HG02763 (cell line): ENCODE measurements around the gene LSM14A.
"Not testable (repeated sequence)": the region's sequence is repeated elsewhere in the genome, so short reads cannot be mapped to it uniquely, and the experiment has no call there.

ENCODE experiments used
- ATAC-seq: cut with Tn5 transposase; IDR thresholded peaks from one replicate; pipeline ENCODE4 v1.9.1; 2021; ENCODE audit warnings: mild to moderate bottlenecking, moderate library complexity; ENCODE audit not compliant: unreplicated experiment

LSM14A gene

DNA sequence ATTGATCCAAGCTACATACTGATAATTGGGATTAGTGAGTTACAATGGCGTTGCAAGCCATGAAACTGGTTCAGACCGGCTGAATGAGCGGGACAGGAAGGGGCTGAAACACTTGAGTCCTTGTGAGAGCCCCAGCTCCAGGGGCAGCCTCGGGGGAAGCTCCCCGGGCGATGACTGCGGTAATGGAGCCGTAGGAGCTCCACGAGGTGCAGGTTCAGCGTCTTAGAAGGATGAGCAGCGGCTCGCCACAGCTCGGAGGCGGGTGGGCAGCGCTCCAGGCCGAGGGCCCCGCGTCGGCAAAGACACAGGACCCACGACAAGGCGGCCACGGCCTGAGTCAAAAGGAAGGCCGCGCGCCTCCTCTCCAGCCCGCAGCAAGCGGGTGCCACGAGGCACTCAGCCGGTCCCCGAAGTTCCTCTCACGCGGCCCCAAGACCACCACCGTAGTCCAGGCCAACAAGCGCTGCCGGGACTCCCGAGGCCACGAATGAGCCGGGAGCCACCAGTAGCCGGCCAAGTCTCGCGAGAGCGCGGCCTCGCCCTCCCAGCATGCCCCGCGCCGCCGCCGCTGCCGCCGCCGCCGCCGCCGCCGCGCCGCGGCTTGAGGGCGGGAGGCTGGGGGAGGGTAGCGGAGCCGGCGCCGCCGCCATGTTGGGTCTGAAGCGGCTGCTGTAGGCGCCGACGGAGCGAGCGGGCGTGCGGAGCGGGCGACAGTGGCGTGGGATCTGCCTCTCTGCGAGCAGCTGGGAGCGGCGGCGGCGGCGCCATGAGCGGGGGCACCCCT is at the start of gene LSM14A:
Gene LSM14A, plus strand, starts transcription at position 628 of the 784 bp plus-strand sequence. Its CDS starts 139 bp downstream, at position 767.
- peak; percentile 75 for ATAC-seq

DNA sequence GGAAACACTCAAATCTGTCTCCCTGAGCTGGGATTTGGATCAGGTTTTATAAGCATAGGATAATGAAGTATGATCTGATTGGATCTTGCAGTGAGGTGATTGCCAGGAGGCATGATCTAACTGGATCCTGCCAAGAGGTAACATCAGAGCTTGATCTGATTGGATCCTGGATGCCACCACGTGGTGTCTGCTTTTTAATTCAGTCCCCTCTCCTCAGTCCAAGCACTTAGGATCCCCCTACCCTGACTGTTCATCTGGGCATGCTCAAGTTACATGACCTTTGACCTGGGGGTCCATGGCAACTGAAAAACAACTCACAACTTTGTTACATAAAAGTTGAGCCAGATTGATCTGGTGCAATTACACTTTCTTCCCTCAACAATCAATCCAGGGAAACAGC is 47.5 kb upstream of the LSM14A start:
- ATAC-seq = no peak

DNA sequence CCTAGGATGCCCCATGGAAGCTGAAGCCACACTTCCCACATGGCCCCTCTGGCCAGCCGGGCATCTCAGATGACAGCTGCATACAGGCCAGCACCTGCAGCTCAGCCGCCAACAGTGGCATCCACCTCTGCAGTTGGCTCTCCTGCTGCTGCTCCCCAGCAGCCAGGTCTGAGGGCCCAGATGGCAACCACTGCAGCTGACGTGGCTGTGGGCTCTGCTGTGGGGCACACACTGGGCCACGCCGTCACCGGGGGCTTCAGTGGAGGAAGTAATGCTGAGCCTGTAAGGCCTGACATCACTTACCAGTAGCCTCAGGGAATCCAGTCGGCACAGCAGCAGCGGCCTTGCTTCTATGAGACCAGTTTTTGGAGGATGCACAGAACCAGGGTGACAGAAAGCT is 45.3 kb upstream of the LSM14A start:
- no peak for ATAC-seq

DNA sequence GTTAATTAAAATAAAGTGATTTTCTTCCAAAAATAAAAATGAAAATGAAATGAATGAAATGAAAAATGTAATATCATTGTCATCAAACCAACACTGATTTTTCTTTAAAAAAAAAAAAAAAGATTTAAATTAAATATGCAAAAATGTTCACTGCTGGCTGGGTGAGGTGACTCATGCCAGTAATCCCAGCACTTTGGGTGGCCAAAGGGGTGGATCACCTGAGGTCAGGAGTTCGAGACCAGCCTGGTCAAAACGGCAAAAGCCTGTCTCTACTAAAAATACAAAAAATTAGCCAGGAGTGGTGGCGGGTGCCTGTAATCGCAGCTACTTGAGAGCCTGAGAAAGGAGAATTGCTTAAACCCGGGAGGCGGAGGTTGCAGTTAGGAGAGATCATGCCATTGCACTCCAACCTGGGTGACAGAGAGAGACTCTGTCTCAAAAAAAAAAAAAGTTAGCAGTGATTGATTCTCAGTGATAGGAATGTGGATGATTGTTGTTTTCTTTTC is 44.6 kb upstream of the LSM14A start:
- no peak for ATAC-seq

DNA sequence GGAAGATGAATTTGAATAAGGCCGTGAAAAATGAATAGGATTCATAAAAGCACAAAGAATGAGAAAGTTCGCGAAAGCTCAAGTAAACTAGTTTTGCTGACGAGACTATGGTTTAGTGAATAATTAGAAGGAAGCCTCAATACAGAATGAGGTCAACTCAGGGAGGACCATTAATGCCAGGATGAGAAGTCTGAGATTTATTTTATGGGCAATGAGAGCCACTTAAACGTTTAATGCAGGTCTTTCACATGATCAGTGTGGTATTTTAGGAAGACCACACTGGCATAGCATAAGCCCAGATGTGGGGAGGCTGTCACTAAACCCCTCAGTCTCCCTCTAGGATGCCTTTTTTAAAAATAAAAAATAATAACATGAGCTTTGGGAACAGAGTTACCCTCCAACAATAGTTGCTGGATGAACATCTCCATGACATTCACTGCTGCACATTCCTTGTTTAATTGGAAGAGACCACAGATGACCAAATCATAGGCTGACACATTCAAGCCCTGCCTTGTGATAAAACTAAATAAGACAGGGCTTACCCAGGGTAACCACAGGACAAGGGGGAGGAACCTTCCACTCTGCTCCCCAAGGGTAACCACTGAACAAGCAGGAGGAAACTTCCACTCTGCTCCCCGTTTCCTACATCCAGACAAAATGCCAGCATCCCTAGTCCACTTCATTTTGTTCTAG is 43.6 kb upstream of the LSM14A start:
- no peak for ATAC-seq

DNA sequence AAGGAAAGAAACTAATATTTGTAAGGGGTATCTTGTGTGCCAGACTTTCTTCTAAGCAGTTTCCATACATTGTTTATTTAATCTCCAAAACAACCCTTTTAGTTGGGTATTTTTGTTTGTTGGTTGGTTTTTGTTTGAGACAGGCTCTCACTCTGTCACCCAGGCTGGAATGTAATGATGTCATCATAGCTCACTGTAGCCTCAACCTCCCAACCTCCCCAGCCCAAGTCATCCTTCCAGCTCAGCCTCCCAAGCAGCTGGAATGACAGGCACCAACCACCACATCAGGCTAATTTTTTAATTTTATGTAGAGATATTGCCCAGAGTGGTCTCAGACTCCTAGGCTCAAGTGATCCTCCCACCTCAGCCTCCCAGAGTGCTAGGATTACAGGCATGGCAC is 41.2 kb upstream of the LSM14A start:
- no peak for ATAC-seq

DNA sequence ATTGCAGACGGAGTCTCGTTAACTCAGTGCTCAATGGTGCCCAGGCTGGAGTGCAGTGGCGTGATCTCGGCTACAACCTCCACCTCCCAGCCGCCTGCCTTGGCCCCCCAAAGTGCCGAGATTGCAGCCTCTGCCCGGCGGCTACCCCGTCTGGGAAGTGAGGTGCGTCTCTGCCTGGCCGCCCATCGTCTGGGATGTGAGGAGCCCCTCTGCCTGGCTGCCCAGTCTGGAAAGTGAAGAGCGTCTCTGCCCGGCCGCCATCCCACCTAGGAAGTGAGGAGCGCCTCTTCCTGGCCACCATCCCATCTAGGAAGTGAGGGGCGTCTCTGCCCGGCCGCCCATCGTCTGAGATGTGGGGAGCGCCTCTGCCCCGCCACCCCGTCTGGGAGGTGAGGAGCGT is 40.2 kb upstream of the LSM14A start:
- ATAC-seq = not testable (repeated sequence)

DNA sequence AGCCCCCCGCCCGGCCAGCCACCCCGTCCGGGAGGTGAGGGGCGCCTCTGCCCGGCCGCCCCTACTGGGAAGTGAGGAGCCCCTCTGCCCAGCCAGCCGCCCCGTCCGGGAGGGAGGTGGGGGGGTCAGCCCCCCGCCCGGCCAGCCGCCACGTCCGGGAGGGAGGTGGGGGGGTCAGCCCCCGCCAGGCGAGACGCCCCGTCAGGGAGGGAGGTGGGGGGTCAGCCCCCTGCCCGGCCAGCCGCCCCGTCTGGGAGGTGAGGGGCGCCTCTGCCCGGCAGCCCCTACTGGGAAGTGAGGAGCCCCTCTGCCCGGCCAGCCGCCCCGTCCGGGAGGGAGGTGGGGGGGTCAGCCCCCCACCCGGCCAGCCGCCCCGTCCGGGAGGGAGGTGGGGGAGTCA is 39.6 kb upstream of the LSM14A start:
- ATAC-seq = not testable (repeated sequence)

DNA sequence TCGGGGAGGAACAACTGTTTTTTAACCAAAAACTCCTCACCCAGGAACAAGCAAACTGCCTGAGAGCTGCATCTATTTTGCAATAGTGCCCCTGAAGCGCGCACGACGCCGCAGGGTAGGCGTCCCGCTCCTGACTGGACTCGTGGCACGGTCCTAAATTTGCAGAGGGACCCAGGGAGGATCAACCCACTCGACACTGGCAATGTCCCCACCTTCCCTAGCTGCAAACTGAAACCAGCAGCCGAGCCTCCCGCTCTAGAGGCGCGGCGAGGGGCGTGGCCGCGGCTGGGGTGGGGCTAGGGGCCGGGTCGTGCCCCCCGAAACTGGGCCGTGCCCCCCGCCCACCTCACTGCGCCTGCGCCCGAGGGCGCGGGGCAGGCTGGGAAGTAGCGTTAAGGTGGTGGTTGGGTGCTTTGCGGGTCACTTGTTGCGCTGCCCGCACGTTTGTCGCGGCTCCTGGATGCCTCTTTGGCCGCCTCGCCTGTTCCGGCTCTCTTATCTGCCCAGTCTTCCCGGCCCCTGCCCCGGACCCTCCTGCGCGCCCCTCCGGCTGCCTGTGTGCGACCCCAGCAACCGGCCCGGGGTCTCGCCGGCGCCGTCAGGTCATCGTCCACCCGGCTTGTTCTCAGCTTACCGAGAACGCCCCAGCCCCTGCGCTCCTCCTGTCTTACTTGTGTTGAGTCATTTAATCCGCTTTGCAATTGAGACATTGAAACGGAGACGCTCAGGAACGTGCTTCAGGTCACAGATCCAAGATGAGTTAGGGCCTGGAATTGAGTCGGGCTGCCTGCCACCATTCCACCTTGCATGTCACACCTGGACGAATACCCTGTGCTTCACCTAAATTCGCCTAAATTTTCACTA is 37.9 kb upstream of the LSM14A start:
- ATAC-seq = peak; percentile 92

DNA sequence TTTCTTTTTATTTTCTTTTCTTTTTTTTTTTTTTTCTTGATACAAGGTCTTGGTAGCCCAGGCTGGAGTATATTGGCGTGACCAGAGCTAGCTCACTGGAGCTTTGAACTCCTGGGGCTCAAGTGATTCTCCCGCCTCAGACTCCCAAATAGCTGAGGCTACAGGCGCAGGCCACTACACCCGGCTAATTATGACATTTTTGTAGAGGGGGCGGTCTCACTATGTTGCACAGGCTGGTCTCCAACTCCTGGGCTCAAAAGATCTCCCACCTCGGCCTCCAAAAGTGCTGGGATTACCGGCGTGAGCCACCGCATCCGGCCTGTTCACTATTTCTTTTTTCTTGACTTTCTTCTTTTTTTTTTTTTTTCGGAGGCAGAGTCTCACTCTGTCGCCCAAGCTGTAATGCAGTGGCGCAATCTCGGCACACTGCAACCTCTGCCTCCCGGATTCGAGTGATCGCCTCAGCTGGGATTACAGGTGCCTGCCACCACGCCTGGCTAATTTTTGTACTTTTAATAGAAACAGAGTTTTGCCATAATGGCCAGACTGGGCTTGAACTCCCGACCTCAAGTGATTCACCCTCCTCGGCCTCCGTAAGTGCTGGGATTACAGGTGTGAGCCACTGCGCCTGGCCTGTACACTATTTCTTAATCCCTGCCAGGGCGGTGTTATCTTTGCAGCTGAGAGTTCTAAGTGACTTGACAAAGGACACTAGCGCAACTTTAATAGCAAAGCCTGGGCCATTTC is 37.1 kb upstream of the LSM14A start:
- ATAC-seq = no peak

DNA sequence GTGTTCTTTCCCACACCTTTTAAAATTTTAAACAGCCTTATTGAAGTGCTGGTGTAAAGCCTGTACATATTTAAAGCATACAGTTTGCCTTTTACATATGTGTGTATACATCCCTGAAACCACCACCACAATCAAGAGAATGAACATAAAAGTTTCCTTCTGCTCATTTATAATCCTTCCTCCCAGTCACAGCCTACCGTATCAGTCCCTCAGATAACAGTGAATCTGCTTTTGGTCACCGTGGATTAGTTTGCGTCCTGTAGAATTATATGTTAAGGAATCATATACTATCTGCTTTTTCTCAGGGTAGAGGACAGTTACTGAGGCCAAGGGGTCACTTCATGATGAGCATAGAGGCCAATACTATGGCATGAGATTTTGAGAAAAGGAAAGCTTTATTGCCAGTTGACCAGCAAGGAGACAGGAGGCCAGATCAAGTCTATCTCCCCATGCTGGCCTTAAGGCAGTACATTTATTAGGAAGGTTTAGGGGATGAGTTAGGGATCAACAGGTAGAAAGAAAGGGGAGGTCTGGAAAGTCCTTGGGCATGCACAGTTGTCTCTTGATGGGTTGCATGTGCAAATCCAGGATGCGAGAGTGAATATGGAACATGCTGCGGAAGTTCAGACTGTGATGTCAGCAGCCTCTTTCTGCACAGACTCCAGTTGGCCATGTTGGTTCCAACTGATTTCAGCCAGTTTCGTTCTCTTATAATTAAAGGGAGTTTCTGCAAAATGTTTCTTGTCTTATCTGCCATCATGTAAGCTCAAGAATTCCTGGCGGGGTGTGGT is 36.3 kb upstream of the LSM14A start:
- ATAC-seq = no peak

DNA sequence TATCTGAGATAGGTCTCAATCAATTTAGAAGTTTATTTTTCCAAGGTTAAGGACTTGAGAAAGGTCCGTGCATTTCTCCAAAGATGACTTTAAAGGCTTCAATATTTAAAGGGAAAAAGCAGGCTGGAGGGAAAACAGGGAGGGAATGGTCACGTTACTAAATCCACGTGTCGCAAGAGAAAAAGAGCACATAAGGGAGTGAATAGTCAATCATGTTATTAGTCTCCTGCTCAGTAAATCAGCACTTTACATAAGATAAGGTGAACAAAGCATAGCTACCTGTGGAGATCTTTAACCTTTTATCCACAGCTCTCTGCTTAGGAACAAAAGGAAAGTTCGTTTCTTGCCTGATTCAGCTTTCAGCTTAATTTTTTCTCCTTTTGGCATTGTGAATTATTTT is 31.3 kb upstream of the LSM14A start:
- ATAC-seq = no peak

DNA sequence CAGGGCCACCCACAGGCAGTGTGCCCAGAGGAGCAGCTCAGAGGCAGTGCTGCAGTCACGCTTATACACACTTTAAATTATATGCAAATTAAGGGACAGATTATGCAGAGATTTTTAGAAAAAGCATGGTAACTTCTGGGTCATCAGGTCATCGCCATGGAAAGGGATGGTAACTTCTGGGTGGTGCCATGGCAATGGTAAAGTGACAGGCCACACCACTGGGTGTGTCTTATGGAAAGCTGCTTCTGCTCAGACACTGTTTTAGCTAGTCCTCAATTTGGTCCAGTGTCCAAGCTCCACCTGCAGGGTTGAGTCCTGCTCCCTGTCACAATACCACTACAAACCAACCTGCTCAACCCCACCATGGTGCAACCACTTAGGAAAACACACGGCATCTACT is 29.9 kb upstream of the LSM14A start:
- ATAC-seq = no peak

DNA sequence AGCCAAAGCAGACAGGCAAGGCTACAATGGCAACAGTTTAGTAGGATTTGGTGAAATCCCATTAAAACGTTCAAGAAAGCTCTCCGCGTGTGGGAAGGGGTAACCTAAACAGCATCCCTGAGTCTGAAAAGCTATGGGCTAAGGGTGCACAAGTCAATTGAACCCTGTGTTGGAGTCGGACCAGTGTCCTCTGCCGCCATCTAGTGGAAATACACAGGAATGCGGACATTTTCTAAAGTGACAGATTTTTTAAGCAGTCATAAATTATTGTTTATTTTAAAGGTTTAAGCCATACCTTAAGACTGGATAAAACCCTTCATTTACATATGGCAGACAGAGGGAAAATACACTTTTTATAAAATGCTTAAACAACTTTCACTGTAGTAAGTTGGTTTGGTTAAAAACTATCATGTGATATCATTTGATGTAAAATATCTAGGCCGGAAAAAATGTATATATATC is 26.5 kb upstream of the LSM14A start:
- no peak for ATAC-seq

DNA sequence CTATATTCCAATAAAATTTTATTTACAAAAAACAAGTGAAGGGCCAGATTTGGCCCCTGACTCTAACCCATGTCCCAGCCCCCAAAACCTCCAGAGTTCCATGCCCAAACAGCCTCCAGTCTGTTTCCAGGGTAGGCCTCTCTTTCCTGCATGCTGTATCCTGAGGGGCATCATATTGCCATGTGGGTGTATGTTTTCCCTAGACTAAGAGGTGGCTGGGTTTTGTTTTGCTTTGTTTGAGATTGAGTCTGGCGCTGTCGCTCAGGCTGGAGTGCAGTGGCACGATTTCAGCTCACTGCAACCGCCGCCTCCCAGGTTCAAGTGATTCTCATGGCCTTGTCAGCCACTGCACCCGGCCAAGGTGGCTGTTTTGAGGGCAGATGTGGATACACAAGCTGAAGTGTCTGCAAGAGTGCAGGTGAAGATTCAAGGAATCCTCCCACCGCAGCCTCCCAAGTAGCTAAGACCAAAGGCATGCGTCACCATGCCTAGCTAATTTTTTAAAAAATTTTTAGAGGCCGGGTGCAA is 23.6 kb upstream of the LSM14A start:
- ATAC-seq = no peak

DNA sequence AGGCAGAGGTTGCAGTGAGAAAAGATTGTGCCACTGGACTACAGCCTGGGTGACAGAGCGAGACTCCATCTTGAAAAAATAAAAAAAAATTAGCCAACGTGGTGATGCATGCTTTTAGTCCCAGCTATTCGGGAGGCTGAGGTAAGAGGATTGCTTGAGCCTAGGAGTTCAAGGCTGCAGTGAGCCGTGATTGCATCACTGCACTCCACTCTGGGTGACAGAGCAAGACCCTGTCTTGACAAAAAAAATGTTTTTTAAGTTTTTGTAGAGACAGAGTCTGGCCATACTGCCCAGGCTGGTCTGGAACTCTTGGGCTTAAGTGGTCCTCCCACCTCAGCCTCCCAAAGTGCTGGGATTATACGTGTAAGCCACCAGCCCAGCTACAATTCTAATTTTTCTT is 22.4 kb upstream of the LSM14A start:
- no peak for ATAC-seq

DNA sequence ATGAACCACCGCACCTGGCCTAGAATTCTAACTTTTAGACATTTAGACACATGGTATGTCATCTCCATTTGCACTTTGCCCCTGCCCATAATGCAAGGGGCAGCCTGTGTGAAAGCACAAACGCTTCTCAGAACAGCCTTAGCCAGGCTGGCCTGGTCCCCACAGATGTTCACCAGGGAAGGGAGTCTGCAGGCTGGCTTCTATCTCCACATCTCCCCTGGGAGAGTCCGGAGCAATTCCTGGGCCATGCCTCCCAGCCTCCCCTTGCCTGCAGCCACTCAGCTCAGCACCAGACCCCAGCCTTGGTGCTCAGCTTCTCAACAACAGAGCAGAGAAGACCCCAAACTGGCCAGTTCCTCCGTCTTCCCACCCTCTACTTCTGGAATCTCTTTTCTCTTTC is 21.7 kb upstream of the LSM14A start:
- ATAC-seq = no peak

DNA sequence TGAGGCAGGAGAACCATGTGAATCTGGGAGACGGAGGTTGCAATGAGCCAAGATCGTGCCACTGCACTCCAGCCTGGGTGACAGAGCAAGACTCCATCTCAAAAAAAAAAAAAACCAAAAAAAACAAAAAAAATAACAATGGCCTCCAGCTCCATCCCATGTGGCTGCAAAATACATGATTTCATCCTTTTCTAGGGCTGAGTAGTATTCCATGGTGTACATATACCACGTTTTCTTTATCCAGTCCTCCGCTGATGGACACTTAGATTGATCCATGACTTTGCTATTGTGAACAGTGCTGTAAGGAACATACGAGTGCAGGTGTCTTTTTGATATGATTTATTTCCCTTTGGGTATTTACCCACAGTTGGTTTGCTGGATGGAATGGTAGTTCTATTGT is 20.9 kb upstream of the LSM14A start:
- ATAC-seq = no peak

DNA sequence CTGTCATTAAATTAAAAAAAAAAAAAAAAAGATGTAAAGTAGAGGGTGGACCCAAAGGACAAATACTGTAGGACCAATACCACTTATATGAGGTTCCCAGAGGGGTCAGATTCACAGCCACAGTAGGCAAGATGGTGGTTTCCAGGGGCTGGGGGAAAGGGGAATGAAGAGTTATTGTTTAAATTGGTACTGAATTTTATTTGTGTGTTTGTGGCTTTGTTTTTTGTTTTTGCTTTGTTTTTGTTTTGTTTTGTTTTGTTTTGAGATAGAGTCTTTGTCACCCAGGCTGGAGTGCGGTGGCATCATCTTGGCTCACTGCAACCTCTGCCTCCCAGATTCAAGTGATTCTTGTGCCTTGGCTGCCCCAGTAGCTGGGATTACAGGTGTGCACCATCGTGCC is 17.9 kb upstream of the LSM14A start:
- ATAC-seq = no peak

DNA sequence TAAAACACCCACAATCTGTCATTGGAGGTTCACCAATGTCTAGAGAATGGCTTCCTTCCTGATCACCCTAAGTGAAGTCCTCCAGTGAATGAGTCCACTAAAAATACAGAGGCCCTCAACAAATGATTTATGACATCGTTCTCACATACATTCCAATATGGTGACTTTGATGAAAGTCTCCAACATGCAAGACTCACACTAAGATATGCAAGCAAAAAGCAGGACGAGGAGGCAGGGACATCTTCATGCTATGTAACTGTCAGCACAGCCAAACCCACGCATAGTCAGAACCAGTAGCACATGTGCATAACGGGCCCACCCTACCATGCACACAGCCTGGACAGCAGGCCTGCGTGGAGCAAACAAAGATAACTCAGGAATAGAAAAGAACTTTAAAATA is 16.6 kb upstream of the LSM14A start:
- ATAC-seq = no peak
